ENCODE data around the gene ANKRD22. TPM values are rescaled to one million over a fixed set of nuclear protein-coding genes. Genes with fewer than 3 reads are reported as not detected.

ANKRD22 gene
- total and polyA plus RNA-seq, 4 donors = 0.38 to 1.0 (median 0.43) TPM

DNA sequence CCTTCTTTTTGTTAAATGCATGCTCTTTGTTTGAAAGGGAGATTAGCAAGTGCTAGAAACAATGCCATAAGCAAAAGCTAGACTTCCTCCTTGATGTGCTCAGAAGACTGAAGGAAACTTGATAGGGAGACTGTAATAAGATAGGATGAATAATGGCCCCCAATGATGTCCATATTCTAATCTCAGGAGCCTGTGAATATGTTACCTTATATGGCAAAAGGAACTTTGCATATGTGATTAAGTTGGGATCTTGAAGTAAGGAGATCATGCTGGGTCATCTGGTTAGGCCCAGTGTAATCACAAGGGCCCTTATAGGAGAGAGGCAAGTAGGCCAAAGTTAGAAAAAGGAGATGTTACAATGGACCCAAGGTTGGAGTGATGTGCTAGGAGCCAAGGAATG is 62.7 kb downstream of the ANKRD22 start:
- no peak for DNase-seq (ENCODE audit: low spot score)
- H3K27me3 ChIP-seq (ENCODE audit: control insufficient read depth in 4 of 4, insufficient read depth in 4 of 4, low read length in 3 of 4) = no peaks in the 10 kb centered on the region
- no peak overlapping the region for H3K9ac ChIP-seq (ENCODE audit: low read depth in 1 of 2, low read length in 2 of 2)
- no peak for TF ChIP-seq HNF4G (IDR thresholded peaks at IDR 0.05)
- TF ChIP-seq JUND (IDR thresholded peaks at IDR 0.05) = no peak
- no peak for TF ChIP-seq RXRA (IDR thresholded peaks at IDR 0.05)
- TF ChIP-seq REST (IDR thresholded peaks at IDR 0.05) = no peak
- no peak for TF ChIP-seq HNF4A (conservative IDR thresholded peaks at IDR 0.05)
- TF ChIP-seq NR2F2 (IDR thresholded peaks at IDR 0.05) = no peak
- no peak for TF ChIP-seq FOXA1 (IDR thresholded peaks at IDR 0.05)
- TF ChIP-seq CTCF (IDR thresholded peaks at IDR 0.05; ENCODE audit: low read depth, low read length, missing input control) = no peak
- TF ChIP-seq FOXA2 (IDR thresholded peaks at IDR 0.05) = no peak
- no peak for TF ChIP-seq YY1 (IDR thresholded peaks at IDR 0.05)
- TF ChIP-seq EGR1 (IDR thresholded peaks at IDR 0.05; ENCODE audit: low read depth in 2 of 2) = no peak
- TF ChIP-seq, protein P1, sequence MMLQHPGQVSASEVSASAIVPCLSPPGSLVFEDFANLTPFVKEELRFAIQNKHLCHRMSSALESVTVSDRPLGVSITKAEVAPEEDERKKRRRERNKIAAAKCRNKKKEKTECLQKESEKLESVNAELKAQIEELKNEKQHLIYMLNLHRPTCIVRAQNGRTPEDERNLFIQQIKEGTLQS (IDR thresholded peaks at IDR 0.05) = no peak
- TF ChIP-seq MAX (IDR thresholded peaks at IDR 0.05) = no peak
- no peak for TF ChIP-seq RAD21 (IDR thresholded peaks at IDR 0.05)
- no peak for TF ChIP-seq ZBTB33 (IDR thresholded peaks at IDR 0.05)
- no peak for TF ChIP-seq SP1 (IDR thresholded peaks at IDR 0.05)
- no peak for TF ChIP-seq TAF1 (conservative IDR thresholded peaks at IDR 0.05)
- TF ChIP-seq GABPA (IDR thresholded peaks at IDR 0.05 in 1 of 2, conservative IDR thresholded peaks at IDR 0.05 in 1 of 2) = no peak
- no peaks in the 10 kb centered on the region for H3K36me3 ChIP-seq (ENCODE audit: control insufficient read depth in 4 of 4, insufficient read depth in 3 of 4, low read depth in 1 of 4, low read length in 3 of 4)
- H3K4me1 ChIP-seq (ENCODE audit: control insufficient read depth in 4 of 4, insufficient read depth in 4 of 4, low read length in 3 of 4) = peaks cover 2 to 8% (median 5%) of the 10 kb centered on the region in 4 donors
- no peak overlapping the region for H3K27ac ChIP-seq (ENCODE audit: low read depth in 1 of 2, low read length in 2 of 2)
- H3K9me3 ChIP-seq (ENCODE audit: control insufficient read depth in 4 of 4, low read length in 3 of 4) = no peaks in the 10 kb centered on the region
- H3K4me3 ChIP-seq (ENCODE audit: low read depth in 1 of 3, low read length in 3 of 3) = no peak overlapping the region

Measured in liver (tissue), 9 donors.